ENCODE measurements around the gene CLK1. TPM values are rescaled to one million over a fixed set of nuclear protein-coding genes. Genes with fewer than 3 reads are reported as not detected.

The CLK1 gene
- total RNA-seq, 1 donor from 2014 or later, result 54.4 TPM

GRCh38 chr2:200811333-200812121 is 52.9 kb downstream of the CLK1 start, which contains the start of gene BZW1:
TSS of gene BZW1 (plus strand) at chr2:200811910. CDS start at chr2:200813218, 1,308 bp downstream.
- DNase-seq (ENCODE audit: extremely low read depth, low read depth, low spot score), result peak; percentile 78

GRCh38 chr2:200810998-200811332 is 53.5 kb downstream of the CLK1 start:
- DNase-seq (ENCODE audit: extremely low read depth, low read depth, low spot score), result no peak

DNA sequence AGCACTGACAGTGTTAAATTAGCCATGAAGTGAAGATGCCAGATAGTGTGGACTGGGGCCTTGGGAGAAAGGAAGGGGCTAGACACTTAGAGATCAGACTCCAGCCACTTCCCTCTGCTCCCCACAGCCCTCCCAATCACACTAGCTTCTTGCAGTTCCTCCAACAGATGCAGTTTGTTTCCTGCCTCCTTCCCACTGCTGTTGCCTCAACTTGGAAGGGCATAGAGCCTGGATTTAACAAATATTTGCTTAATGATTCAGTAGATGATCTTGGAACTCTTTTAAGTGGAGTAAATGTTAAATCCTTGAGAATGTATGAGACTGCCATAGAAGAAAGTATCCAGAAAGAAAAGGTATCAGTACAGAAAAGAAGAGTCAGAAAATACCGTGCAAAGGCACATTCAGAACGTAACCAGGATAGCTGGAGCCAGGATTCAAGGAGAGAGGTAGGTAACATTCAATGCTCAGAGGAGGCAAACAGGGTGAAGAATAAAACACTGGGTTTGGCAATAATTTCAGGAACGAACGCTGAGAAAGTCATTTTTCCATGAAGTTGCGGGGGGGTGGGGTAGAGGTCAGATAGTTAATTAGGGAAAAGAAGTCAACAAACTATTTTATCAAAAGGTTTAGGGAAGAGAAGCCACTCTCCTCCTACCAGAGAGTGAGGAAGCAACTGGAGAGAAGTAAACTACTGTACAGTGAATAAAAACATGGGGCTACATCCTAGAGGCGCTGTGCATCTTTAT is 54.0 kb downstream of the CLK1 start:
- peak; percentile 34 for DNase-seq (ENCODE audit: extremely low read depth, low read depth, low spot score)

DNA sequence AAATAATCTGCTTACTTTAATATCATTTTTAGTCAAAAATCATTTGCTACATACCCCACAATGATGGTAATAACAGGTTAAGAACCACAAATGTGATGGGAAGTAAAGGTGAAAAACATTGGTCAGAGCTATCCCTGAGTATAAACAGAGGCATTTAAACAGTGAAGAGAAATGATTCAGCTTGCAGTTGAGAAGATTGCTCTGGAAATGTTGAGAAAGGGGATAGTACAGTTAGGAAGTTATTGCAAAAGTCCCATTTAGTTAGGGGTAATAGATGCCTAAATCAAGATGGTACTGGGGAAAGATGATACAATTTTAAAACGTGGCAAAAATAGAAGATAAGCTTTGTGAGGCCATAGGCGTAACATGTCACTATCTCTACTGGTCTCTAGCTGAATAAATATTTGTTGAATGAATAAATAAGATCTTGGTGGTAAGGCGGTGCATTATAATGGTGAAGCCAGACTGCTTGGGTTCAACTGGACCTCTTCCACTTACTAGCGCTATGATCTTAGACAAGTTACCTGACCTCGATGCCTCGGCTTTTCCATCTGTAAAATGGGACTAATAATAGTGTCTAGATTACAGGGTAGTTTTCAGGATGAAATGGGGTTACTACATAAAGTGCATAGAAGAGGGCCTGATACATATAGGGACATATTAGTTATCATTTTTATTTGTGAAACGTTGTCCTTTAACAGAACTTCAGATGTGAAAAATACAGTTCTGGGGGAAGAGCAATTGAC is 54.8 kb downstream of the CLK1 start:
- DNase-seq (ENCODE audit: extremely low read depth, low read depth, low spot score), result no peak

Other genes starting within 250 kb of the CLK1 start
- 290 and 409 TPM in 2 replicates for gene BZW1, start 52.7 kb downstream of the CLK1 start, total RNA-seq
- 29.0 and 32.5 TPM in 2 replicates for gene PPIL3, start 24.4 kb upstream of the CLK1 start, total RNA-seq
- 12.1 and 13.5 TPM in 2 replicates for gene NIF3L1, start 24.7 kb upstream of the CLK1 start, total RNA-seq
- gene ORC2, start 99.0 kb upstream of the CLK1 start, total RNA-seq, result 11.1 and 13.7 TPM in 2 replicates
- 6.2 and 11.0 TPM in 2 replicates for gene HYCC2, start 207.0 kb upstream of the CLK1 start, total RNA-seq
- gene NDUFB3, start 207.3 kb upstream of the CLK1 start, total RNA-seq, result 73.9 and 92.0 TPM in 2 replicates

Data from glomerular endothelial cell (primary cell).